Astrocyte (in vitro differentiated cells and primary cell): ENCODE data around the gene THRA. TPM values are rescaled to one million over a fixed set of nuclear protein-coding genes. Genes with fewer than 3 reads are reported as not detected.

ENCODE experiments used
- DNase-seq: peaks from one replicate; pipeline ENCODE4 v3.0.0-alpha.2; 2010; ENCODE audit warnings: low read depth
- FAIRE-seq: peaks from 2 replicates; lab custom pipeline; 2011; peaks lifted over from hg19 to GRCh38; lab: Jason Lieb, UNC
- H2AFZ ChIP-seq: 2 replicates; pipeline ENCODE4 v1.6.0; 2012; ENCODE audit warnings: low read depth, low read length, inconsistent platforms
- H3K27ac ChIP-seq: 2 replicates; pipeline ENCODE4 v1.5.1; 2011; ENCODE audit warnings: low read depth, low read length, inconsistent platforms
- H3K27me3 ChIP-seq: 2 replicates; pipeline ENCODE4 v1.6.0; 2011; ENCODE audit warnings: low read length, inconsistent platforms; ENCODE audit not compliant: insufficient read depth
- H3K36me3 ChIP-seq: 2 replicates; pipeline ENCODE4 v1.5.1; 2011; ENCODE audit warnings: low read length, inconsistent platforms; ENCODE audit not compliant: insufficient read depth
- H3K4me1 ChIP-seq: 2 replicates; pipeline ENCODE4 v1.5.1; 2011; ENCODE audit warnings: low read length, inconsistent platforms; ENCODE audit not compliant: insufficient read depth
- H3K4me2 ChIP-seq: 2 replicates; pipeline ENCODE4 v1.6.0; 2012; ENCODE audit warnings: low read length, inconsistent platforms
- H3K4me3 ChIP-seq: 2 replicates; pipeline ENCODE4 v1.5.1; 2011; ENCODE audit warnings: low read depth, mild to moderate bottlenecking, low read length, inconsistent platforms; ENCODE audit not compliant: insufficient read depth
- H3K79me2 ChIP-seq: 2 replicates; pipeline ENCODE4 v1.6.0; 2012; ENCODE audit warnings: mild to moderate bottlenecking, low read length, inconsistent platforms; ENCODE audit not compliant: insufficient read depth
- H3K9ac ChIP-seq: 2 replicates; pipeline ENCODE4 v1.6.0; 2012; ENCODE audit warnings: mild to moderate bottlenecking, low read length, inconsistent platforms
- H3K9me3 ChIP-seq: 2 replicates; pipeline ENCODE4 v1.5.1; 2012; ENCODE audit warnings: low read depth, mild to moderate bottlenecking, low read length, inconsistent platforms; ENCODE audit not compliant: insufficient read depth
- H4K20me1 ChIP-seq: 2 replicates; pipeline ENCODE4 v1.6.0; 2012; ENCODE audit warnings: low read length, inconsistent platforms; ENCODE audit not compliant: insufficient read depth
- H3K27ac Mint-ChIP-seq: one replicate; pipeline ENCODE4 v1.8.0; 2021; ENCODE audit warnings: mild to moderate bottlenecking, mixed read lengths; ENCODE audit not compliant: unreplicated experiment
- H3K27me3 Mint-ChIP-seq: one replicate; pipeline ENCODE4 v1.8.0; 2021; ENCODE audit warnings: low read depth, mixed read lengths; ENCODE audit not compliant: unreplicated experiment
- H3K36me3 Mint-ChIP-seq: one replicate; pipeline ENCODE4 v1.8.0; 2021; ENCODE audit warnings: low read depth, mixed read lengths; ENCODE audit not compliant: unreplicated experiment
- H3K4me1 Mint-ChIP-seq: one replicate; pipeline ENCODE4 v1.8.0; 2021; ENCODE audit warnings: low read depth, mixed read lengths; ENCODE audit not compliant: unreplicated experiment
- H3K4me3 Mint-ChIP-seq: one replicate; pipeline ENCODE4 v1.8.0; 2021; ENCODE audit warnings: mild to moderate bottlenecking, moderate library complexity, mixed read lengths; ENCODE audit not compliant: unreplicated experiment
- H3K9me3 Mint-ChIP-seq: one replicate; pipeline ENCODE4 v1.8.0; 2021; ENCODE audit warnings: mild to moderate bottlenecking, mixed read lengths; ENCODE audit not compliant: unreplicated experiment
- EZH2 ChIP-seq: IDR thresholded peaks from 2 replicates; pipeline ENCODE4 v1.6.1; 2012; ENCODE audit warnings: mild to moderate bottlenecking, low read length, inconsistent platforms; ENCODE audit not compliant: insufficient read depth
- total RNA-seq: library from RNA; stranded (reverse); gene quantifications from 2 replicates; pipeline ENCODE4 v1.2.1, GENCODE V29; 2021
- TF ChIP-seq, protein P1 (sequence below): IDR thresholded peaks from 2 replicates; pipeline ENCODE4 v1.5.1; 2011; ENCODE audit warnings: low read depth, mild to moderate bottlenecking, inconsistent platforms, low read length, moderate library complexity; ENCODE audit not compliant: insufficient read depth

The THRA gene
- total RNA-seq, 1 donor from 2014 or later: 16.7 TPM

DNA sequence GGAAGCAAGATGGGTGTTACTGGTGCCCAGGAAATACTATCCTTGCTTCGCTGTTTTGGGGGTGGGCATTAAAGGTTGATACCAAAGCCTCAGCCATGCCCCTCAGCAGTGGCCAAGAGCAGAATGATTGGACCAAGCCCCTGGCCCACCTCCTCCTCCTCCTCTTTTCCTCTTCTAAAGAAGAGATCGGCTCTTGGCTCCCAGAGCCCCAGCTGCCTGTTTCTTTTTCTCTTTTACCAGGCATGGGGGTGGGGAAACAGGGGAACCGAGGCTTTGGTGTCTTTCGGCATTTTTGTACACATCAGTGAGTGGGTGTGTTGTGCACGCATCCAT lies 5.8 kb downstream of the THRA start:
- Histone ChIP-seq H2AFZ (peak overlapping the region; percentile 75), H3K79me2 (peaks cover 43% of the 10 kb centered on the region), H3K36me3 (no peaks in the 10 kb centered on the region), H3K4me1 (peaks cover 68% of the 10 kb centered on the region), H3K9me3 (no peaks in the 10 kb centered on the region), H3K27me3 (no peaks in the 10 kb centered on the region), H3K27ac (peak overlapping the region; percentile 16), H3K4me3 (peak overlapping the region; percentile 40), H3K9ac (peak overlapping the region; percentile 37), H4K20me1 (peaks cover 28% of the 10 kb centered on the region), H3K4me2 (peak overlapping the region; percentile 83)
- Mint-ChIP-seq H3K9me3 (no peaks in the 10 kb centered on the region), H3K27ac (peak overlapping the region; percentile 53), H3K27me3 (peaks cover 2% of the 10 kb centered on the region), H3K4me3 (peak overlapping the region; percentile 70), H3K36me3 (peaks cover 3% of the 10 kb centered on the region), H3K4me1 (peaks cover 51% of the 10 kb centered on the region)
- TF ChIP-seq EZH2: no peak
- TF ChIP-seq, protein P1, sequence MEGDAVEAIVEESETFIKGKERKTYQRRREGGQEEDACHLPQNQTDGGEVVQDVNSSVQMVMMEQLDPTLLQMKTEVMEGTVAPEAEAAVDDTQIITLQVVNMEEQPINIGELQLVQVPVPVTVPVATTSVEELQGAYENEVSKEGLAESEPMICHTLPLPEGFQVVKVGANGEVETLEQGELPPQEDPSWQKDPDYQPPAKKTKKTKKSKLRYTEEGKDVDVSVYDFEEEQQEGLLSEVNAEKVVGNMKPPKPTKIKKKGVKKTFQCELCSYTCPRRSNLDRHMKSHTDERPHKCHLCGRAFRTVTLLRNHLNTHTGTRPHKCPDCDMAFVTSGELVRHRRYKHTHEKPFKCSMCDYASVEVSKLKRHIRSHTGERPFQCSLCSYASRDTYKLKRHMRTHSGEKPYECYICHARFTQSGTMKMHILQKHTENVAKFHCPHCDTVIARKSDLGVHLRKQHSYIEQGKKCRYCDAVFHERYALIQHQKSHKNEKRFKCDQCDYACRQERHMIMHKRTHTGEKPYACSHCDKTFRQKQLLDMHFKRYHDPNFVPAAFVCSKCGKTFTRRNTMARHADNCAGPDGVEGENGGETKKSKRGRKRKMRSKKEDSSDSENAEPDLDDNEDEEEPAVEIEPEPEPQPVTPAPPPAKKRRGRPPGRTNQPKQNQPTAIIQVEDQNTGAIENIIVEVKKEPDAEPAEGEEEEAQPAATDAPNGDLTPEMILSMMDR: no peak
- DNase-seq (no peak), FAIRE-seq (no peak)

DNA sequence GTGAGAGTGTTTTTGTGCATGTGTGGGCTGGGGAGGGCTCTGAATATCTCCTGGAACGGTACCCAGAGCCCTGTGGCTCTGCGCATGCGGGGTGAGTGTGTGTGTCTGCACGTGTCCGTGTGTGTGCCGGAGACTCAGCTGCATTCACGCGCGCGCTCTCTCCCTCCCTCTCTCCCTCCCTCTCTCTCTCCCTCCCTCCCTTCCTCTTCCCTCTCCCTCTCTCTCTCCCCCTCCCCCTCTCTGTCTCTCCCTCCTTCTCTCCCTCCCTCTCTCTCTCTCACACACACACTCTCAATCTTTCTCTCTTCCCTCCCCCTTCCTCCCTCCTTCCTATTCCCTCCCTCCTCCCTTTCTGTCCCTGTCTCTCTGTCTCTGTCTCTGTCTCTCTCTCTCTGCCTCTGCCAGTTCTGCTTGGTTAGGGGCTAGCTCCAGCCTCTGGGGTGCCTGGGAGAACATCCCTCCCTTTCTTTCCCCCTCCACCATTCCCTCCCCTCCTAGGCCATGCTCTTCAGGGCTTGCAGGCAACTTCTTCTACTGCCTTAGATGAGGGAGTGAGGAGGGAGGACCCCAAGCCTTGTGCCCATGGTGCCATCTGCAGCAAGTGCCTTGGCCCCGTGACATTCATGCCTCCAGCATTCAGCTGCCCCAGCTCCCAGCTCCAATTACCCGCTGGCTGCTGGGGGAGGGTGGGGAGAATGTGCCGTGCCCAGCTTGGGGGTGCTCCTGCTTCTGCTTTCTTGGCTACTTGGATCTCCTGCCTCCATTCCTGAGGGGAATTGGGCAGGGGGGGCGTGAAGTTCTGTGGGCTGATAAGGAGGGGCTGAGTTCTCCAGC lies 6.4 kb downstream of the THRA start:
- Histone ChIP-seq H3K27ac (peak overlapping the region; percentile 16), H2AFZ (peak overlapping the region; percentile 75), H3K79me2 (peaks cover 38% of the 10 kb centered on the region), H3K4me1 (peaks cover 62% of the 10 kb centered on the region), H3K36me3 (no peaks in the 10 kb centered on the region), H3K9me3 (no peaks in the 10 kb centered on the region), H3K4me2 (peak overlapping the region; percentile 83), H4K20me1 (peaks cover 28% of the 10 kb centered on the region), H3K27me3 (no peaks in the 10 kb centered on the region), H3K9ac (peak overlapping the region; percentile 37), H3K4me3 (peak overlapping the region; percentile 40)
- no peak for TF ChIP-seq EZH2
- TF ChIP-seq, protein P1: no peak
- Mint-ChIP-seq H3K9me3 (peaks cover 1% of the 10 kb centered on the region), H3K4me1 (peaks cover 50% of the 10 kb centered on the region), H3K27ac (peak overlapping the region; percentile 53), H3K4me3 (peak overlapping the region; percentile 70), H3K27me3 (peaks cover 2% of the 10 kb centered on the region), H3K36me3 (peaks cover 3% of the 10 kb centered on the region)
- DNase-seq (peak; percentile 73), FAIRE-seq (no peak)
